Heart left ventricle (tissue), 16 donors: Measurements from ENCODE around the gene SMYD4. TPM values are rescaled to one million over a fixed set of nuclear protein-coding genes. Genes with fewer than 3 reads are reported as not detected.

Experiments
- ATAC-seq, 4 donors: fragments of 200-7000 bp; cut with Tn5 transposase; one replicate each; pipeline ENCODE4 v1.9.1; 2020 to 2022; ENCODE audit warnings: moderate library complexity in 4 of 4, mild to moderate bottlenecking in 3 of 4, moderate number of reproducible peaks in 1 of 4
- DNase-seq, 5 donors: peaks; one replicate each; pipeline ENCODE4 v3.0.0-alpha.2; 2020
- H3K27ac ChIP-seq, 12 donors: fragments of 200-600 bp; sonication (generic) in 4 of 12; one replicate each; pipeline versions ENCODE4 v1.5.0 to v1.8.0; 2016 to 2022; ENCODE audit warnings: mild to moderate bottlenecking in 2 of 12
- H3K27me3 ChIP-seq, 9 donors: fragments of 200-600 bp; sonication (generic) in 2 of 9; one replicate each; pipeline versions ENCODE4 v1.5.1 to v1.8.0; 2016 to 2022; ENCODE audit warnings: mild to moderate bottlenecking in 3 of 9
- H3K36me3 ChIP-seq, 9 donors: fragments of 200-600 bp; sonication (generic) in 2 of 9; one replicate each; pipeline versions ENCODE4 v1.5.0 to v1.8.0; 2018 to 2022; ENCODE audit warnings: mild to moderate bottlenecking in 2 of 9
- H3K4me1 ChIP-seq, 12 donors: fragments of 200-600 bp; sonication (generic) in 4 of 12; one replicate each; pipeline versions ENCODE4 v1.5.0 to v1.8.0; 2016 to 2022; ENCODE audit warnings: mild to moderate bottlenecking in 3 of 12
- H3K4me3 ChIP-seq, 12 donors: fragments of 200-600 bp; sonication (generic) in 4 of 12; one replicate each; pipeline versions ENCODE4 v1.5.0 to v1.8.0; 2017 to 2022; ENCODE audit warnings: mild to moderate bottlenecking in 9 of 12, moderate library complexity in 4 of 12
- H3K9me3 ChIP-seq, 12 donors: fragments of 200-600 bp; sonication (generic) in 4 of 12; one replicate each; pipeline versions ENCODE4 v1.5.0 to v1.8.0; 2016 to 2022; ENCODE audit warnings: mild to moderate bottlenecking in 1 of 12
- CTCF ChIP-seq, 12 donors: fragments of 200-600 bp; sonication (generic) in 4 of 12; IDR thresholded peaks; one replicate each; pipeline versions ENCODE4 v1.5.0 to v1.8.0; 2018 to 2022; ENCODE audit warnings: antibody characterized with exemption in 12 of 12, mild to moderate bottlenecking in 5 of 12
- POLR2A ChIP-seq, 2 donors: fragments of 450-650 bp; IDR thresholded peaks; one replicate each; pipeline ENCODE4 v1.6.1; 2017; ENCODE audit warnings: antibody characterized with exemption in 2 of 2, mild to moderate bottlenecking in 2 of 2, moderate library complexity in 2 of 2
- WGBS, 4 donors: extraction: QIAGEN DNeasy Blood & Tissue Kit in 2 of 4; methylation state at CpG; one replicate each; pipeline versions ENCODE4 v1.1.5 to v1.1.7; 2013 to 2018; 5-methylcytosine and 5-hydroxymethylcytosine counted together
- intact Hi-C, 10 donors: fragments of 100-400 bp; cut with DNase I; formaldehyde crosslinking; loops; one replicate each; pipeline versions ENCODE4 v1.11.1 to v1.14.2; 2022
- polyA plus RNA-seq, 2 donors: library from polyadenylated mRNA; stranded (reverse); fragments of 200-250 nt; gene quantifications; one replicate each; pipeline ENCODE4 v1.2.3, GENCODE V29; 2013
- total RNA-seq, 9 donors: library from RNA; depleted of rRNA in 2 of 9; stranded (reverse); fragments of >200 nt in 2 of 9; fragmentation: NEBNext Ultra II Directional in 3 of 9; extraction: Animal tissue kit (Norgen Biotek cat#: 25700) in 3 of 9; gene quantifications; one replicate each; pipeline versions ENCODE4 v1.1.0 to v1.2.4, GENCODE V29; 2016 to 2023
- donor health status: ischemic (EF 13 %, LVEDD 7.1; RV severe dilation, severe dysfunction).
- donor health status: healthy with polysubstance abuse.
- donor health status: DM: no; HTN: yes; CAD: no.
- donor health status: DM: no; HTN: no; CAD: no.
- donor health status: ischemic (EF 25% LVEDD 6.9; RV normal size, moderate dysfunction).
- donor health status: ischemic (EF 25% LVEDD 5.7; RV mildly dilated, moderate dysfunction).
- donor health status: healthy.
- donor health status: DM: yes; HTN: yes; CAD: no.
- donor health status: ischemic (EF 35%, LVEDD 5.7; RV mildly dilated, moderate dysfunction).
- donor health status: nonischemic (EF 11% LVEDD 7.7; RV severe dilation, severe dysfunction).
- donor health status: DM: yes; HTN: yes; CAD: no.
- donor health status: PGD.
- donor health status: ischemic (EF 29% LVEDD 5.4; RV normal size, mild dysfunction).
- donor health status: nonischemic (EF 23%, LVEDD 6.1; RV moderate dilation, normal function).

Gene SMYD4
- total and polyA plus RNA-seq, 11 donors: 5.2 to 15.9 (median 7.9) TPM

GRCh38 chr17:1731194-1731506, 98.6 kb downstream of the SMYD4 start:
- H3K27ac ChIP-seq: peak overlapping the region; percentile 77 to 97 (median 86)
- peaks cover 0 to 89% (median 50%) of the 10 kb centered on the region in 9 donors for H3K36me3 ChIP-seq
- no peaks in the 10 kb centered on the region for H3K9me3 ChIP-seq
- intact Hi-C loops: loop anchor here in 1 of 10 donors (10.0 kb wide), 1 partner anchor 304 kb away; the partner anchor contains the start of gene DPH1
- no peak for DNase-seq
- ATAC-seq: no peak
- TF ChIP-seq POLR2A (IDR thresholded peaks at IDR 0.05): no peak
- WGBS, 4 donors: 87 to 95% (median 91%) methylated on average over 9 to 10 of the region's 10 CpGs
- H3K4me3 ChIP-seq: peak overlapping the region in 5 of 12 donors; percentile 13 to 51 (median 35)
- H3K4me1 ChIP-seq: peaks cover 0 to 60% (median 15%) of the 10 kb centered on the region in 12 donors
- H3K27me3 ChIP-seq: no peaks in the 10 kb centered on the region

DNA sequence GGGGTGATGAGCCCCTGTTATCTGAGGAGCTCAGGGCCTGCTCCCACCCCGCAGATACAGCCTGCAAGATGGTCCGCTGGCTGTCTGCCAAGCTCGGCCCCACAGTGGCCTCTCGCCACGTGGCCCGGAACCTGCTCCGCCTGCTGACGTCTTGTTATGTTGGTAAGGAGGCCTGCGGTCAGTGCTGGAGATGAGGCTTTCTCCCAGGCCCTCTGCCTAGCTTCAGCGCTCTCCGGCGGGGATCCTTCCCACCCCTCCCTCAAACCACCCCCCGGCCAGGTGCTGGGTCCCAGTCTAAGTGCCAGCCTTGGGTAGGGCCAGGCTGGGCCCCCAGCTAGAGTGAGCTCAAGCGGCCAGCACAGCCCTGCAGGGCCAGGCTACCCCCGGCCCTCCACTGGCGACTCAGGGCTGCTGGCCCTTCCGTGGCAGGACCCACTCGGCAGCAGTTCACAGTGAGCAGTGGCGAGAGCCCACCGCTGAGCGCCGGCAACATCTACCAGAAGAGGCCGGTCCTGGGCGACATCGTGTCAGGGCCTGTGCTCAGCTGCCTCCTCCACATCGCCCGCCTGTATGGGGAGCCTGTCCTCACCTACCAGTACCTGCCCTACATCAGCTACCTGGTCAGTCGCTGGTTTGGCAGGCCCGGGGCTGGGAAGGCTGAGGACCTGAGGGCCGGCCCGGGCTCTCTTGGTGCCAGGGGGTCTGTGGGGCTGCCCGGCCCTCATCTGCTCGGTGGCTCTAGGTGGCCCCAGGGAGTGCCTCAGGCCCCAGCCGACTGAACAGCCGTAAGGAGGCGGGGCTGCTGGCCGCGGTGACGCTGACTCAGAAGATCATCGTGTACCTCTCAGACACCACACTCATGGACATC, 99.1 kb downstream of the SMYD4 start:
- intact Hi-C loops: loop anchor here in 1 of 10 donors (10.0 kb wide), 1 partner anchor 304 kb away; the partner anchor contains the start of gene DPH1
- H3K4me1 ChIP-seq: peaks cover 0 to 60% (median 15%) of the 10 kb centered on the region in 12 donors
- ATAC-seq (peak; percentile 57 to 88 (median 82)), DNase-seq (peak; percentile 85 to 93 (median 89))
- TF ChIP-seq CTCF (IDR thresholded peaks at IDR 0.05) (no peak), POLR2A (IDR thresholded peaks at IDR 0.05) (peak in 1 of 2 donors; percentile 28)
- no peaks in the 10 kb centered on the region for H3K27me3 ChIP-seq
- 76 to 84% (median 78%) methylated on average over 31 to 40 of the region's 40 CpGs for WGBS, 4 donors
- peaks cover 0 to 89% (median 46%) of the 10 kb centered on the region in 9 donors for H3K36me3 ChIP-seq
- H3K9me3 ChIP-seq: no peaks in the 10 kb centered on the region
- peak overlapping the region; percentile 77 to 97 (median 86) for H3K27ac ChIP-seq
- peak overlapping the region in 10 of 12 donors; percentile 9 to 51 (median 31) for H3K4me3 ChIP-seq

- TF ChIP-seq POLR2A (IDR thresholded peaks at IDR 0.05) (no peak), CTCF (IDR thresholded peaks at IDR 0.05) (no peak)
- H3K9me3 ChIP-seq: no peaks in the 10 kb centered on the region
- H3K4me3 ChIP-seq: peak overlapping the region in 7 of 12 donors; percentile 13 to 51 (median 35)
- H3K4me1 ChIP-seq: peaks cover 0 to 64% (median 21%) of the 10 kb centered on the region in 12 donors
- no peak for ATAC-seq
- WGBS, 4 donors: 58 to 63% (median 60%) methylated on average over 11 to 15 of the region's 15 CpGs
- H3K36me3 ChIP-seq: peaks cover 0 to 83% (median 40%) of the 10 kb centered on the region in 9 donors
- no peaks in the 10 kb centered on the region for H3K27me3 ChIP-seq
- no peak for DNase-seq
- intact Hi-C loops: loop anchor here in 2 of 10 donors (5.0 to 10.0 kb wide), 3 partner anchors 137 to 305 kb away; partner anchors contain the start of genes DPH1 (in 1 of the 2) and RTN4RL1 (in 1 of the 2)
- H3K27ac ChIP-seq: peak overlapping the region; percentile 26 to 97 (median 85)
Observed at GRCh38 chr17:1729966-1730325, 99.8 kb downstream of the SMYD4 start.

Other genes starting within 250 kb of the SMYD4 start
- gene SLC43A2, start 201.1 kb downstream of the SMYD4 start, total RNA-seq: 10 to 100 TPM in 3 of 9 donors, 1 to 10 TPM in 6; 4.1 to 29.1 (median 7.1) TPM
- 1 to 10 TPM; 1.4 to 6.8 TPM for gene SLC43A2, start 201.1 kb downstream of the SMYD4 start, polyA plus RNA-seq
- 10 to 100 TPM in 7 of 9 donors, 1 to 10 TPM in 2; 7.4 to 25.9 (median 12.9) TPM for gene SCARF1, start 184.2 kb downstream of the SMYD4 start, total RNA-seq
- 1 to 10 TPM; 9.0 to 9.1 TPM for gene SCARF1, start 184.2 kb downstream of the SMYD4 start, polyA plus RNA-seq
- gene RILP, start 180.0 kb downstream of the SMYD4 start, total RNA-seq: 100 to 1,000 TPM in 2 of 9 donors, 10 to 100 TPM in 7; 41.9 to 130 (median 60.1) TPM
- gene RILP, start 180.0 kb downstream of the SMYD4 start, polyA plus RNA-seq: 100 to 1,000 TPM in 1 of 2 donors, 10 to 100 TPM in 1; 37.6 to 124 TPM
- gene PRPF8, start 145.0 kb downstream of the SMYD4 start, total RNA-seq: 100 to 1,000 TPM; 119 to 195 (median 174) TPM
- gene PRPF8, start 145.0 kb downstream of the SMYD4 start, polyA plus RNA-seq: 10 to 100 TPM; 70.1 to 98.1 TPM
- 1 to 10 TPM; 1.5 to 6.1 (median 2.3) TPM for gene TLCD2, start 119.5 kb downstream of the SMYD4 start, total RNA-seq
- gene TLCD2, start 119.5 kb downstream of the SMYD4 start, polyA plus RNA-seq: 1 to 10 TPM; 1.5 to 3.3 TPM
- 10 to 100 TPM in 4 of 9 donors, 1 to 10 TPM in 5; 7.2 to 29.0 (median 9.3) TPM for gene WDR81, start 105.2 kb downstream of the SMYD4 start, total RNA-seq
- 10 to 100 TPM in 1 of 2 donors, 1 to 10 TPM in 1; 9.1 to 12.5 TPM for gene WDR81, start 105.2 kb downstream of the SMYD4 start, polyA plus RNA-seq
- gene SERPINF2, start 87.0 kb downstream of the SMYD4 start, total RNA-seq: 1 to 10 TPM in 2 of 9 donors, under 1 TPM in 6, not detected in 1; 0.25 to 1.8 (median 0.77) TPM
- gene SERPINF2, start 87.0 kb downstream of the SMYD4 start, polyA plus RNA-seq: 1 to 10 TPM in 1 of 2 donors, under 1 TPM in 1; 0.65 to 1.4 TPM
- gene SERPINF1, start 67.8 kb downstream of the SMYD4 start, total RNA-seq: 100 to 1,000 TPM in 5 of 9 donors, 10 to 100 TPM in 4; 67.5 to 460 (median 103) TPM
- 100 to 1,000 TPM; 101 to 125 TPM for gene SERPINF1, start 67.8 kb downstream of the SMYD4 start, polyA plus RNA-seq
- gene RPA1, start 103 bp upstream of the SMYD4 start, total RNA-seq: 10 to 100 TPM; 20.1 to 87.4 (median 64.6) TPM
- gene RPA1, start 103 bp upstream of the SMYD4 start, polyA plus RNA-seq: 10 to 100 TPM; 10.4 to 35.0 TPM
- gene RTN4RL1, start 195.4 kb upstream of the SMYD4 start, total RNA-seq: 1 to 10 TPM; 1.7 to 4.2 (median 2.7) TPM
- 1 to 10 TPM; 2.2 to 4.9 TPM for gene RTN4RL1, start 195.4 kb upstream of the SMYD4 start, polyA plus RNA-seq
- gene DPH1, start 200.3 kb upstream of the SMYD4 start, total RNA-seq: 10 to 100 TPM; 14.0 to 38.1 (median 27.6) TPM
- 10 to 100 TPM; 18.8 to 23.4 TPM for gene DPH1, start 200.3 kb upstream of the SMYD4 start, polyA plus RNA-seq
- gene OVCA2, start 212.1 kb upstream of the SMYD4 start, total RNA-seq: 10 to 100 TPM; 16.0 to 30.2 (median 20.0) TPM
- 10 to 100 TPM; 26.6 to 52.4 TPM for gene OVCA2, start 212.1 kb upstream of the SMYD4 start, polyA plus RNA-seq
- gene HIC1, start 225.2 kb upstream of the SMYD4 start, total RNA-seq: 10 to 100 TPM in 7 of 9 donors, 1 to 10 TPM in 2; 8.9 to 29.6 (median 16.7) TPM
- gene HIC1, start 225.2 kb upstream of the SMYD4 start, polyA plus RNA-seq: 10 to 100 TPM in 1 of 2 donors, 1 to 10 TPM in 1; 8.3 to 11.7 TPM